GM12878 (cell line): ENCODE data around the gene ERMN. TPM values are rescaled to one million over a fixed set of nuclear protein-coding genes. Genes with fewer than 3 reads are reported as not detected.

ENCODE experiments used
- ATAC-seq: fragments of 200-7000 bp; cut with Tn5 transposase; 3 replicates; pipeline ENCODE4 v1.9.1; 2020; ENCODE audit warnings: mild to moderate bottlenecking, moderate library complexity
- BruUV-seq: library from RNA; stranded (reverse); fragments of 400-500 nt; replicated peaks from 2 replicates; lab custom pipeline; 2021; lab: Mats Ljungman, UMichigan
- CTCF ChIA-PET: fragments of 300-600 bp; sonication (Branson Sonifier 250); formaldehyde crosslinking; extraction: SDS; loops from one replicate; lab custom pipeline; 2021; ENCODE audit warnings: inconsistent platforms; lab: Yijun Ruan, JAX
- POLR2A ChIA-PET: fragments of 350-600 bp; formaldehyde crosslinking; extraction: SDS; loops from one replicate; lab custom pipeline; 2021; ENCODE audit warnings: inconsistent platforms; lab: Charles Lee
- RAD21 ChIA-PET: fragments of 300-600 bp; sonication (Branson Sonifier 250); formaldehyde crosslinking; loops from one replicate; lab custom pipeline; 2023; ENCODE audit warnings: antibody characterized with exemption; ENCODE audit not compliant: unreplicated experiment; lab: Charles Lee
- SMC1A ChIA-PET: fragments of 300-600 bp; sonication (Branson Sonifier 250); formaldehyde crosslinking; loops from one replicate; lab custom pipeline; 2023; ENCODE audit not compliant: unreplicated experiment, uncharacterized antibody; lab: Charles Lee
- DNase-seq: peaks from one replicate; pipeline ENCODE4 v3.0.0-alpha.2; 2011; ENCODE audit warnings: low read depth, low spot score
- FAIRE-seq: peaks from 3 replicates; lab custom pipeline; 2011; peaks lifted over from hg19 to GRCh38; lab: Jason Lieb, UNC
- H2AFZ ChIP-seq: 2 replicates; pipeline ENCODE4 v1.6.0; 2011; ENCODE audit warnings: low read depth, low read length, control low read depth; ENCODE audit not compliant: control insufficient read depth
- H3K27ac ChIP-seq: 2 replicates; pipeline ENCODE4 v1.5.1; 2011; ENCODE audit warnings: control low read depth; ENCODE audit not compliant: control insufficient read depth, insufficient read depth
- H3K27me3 ChIP-seq, 2 experiments: replicated peaks in 1 of 2; 2 replicates each; pipeline versions ENCODE4 v1.6.0 to v1.6.1; 2011; ENCODE audit warnings: low read length in 1 of 2; ENCODE audit not compliant: control insufficient read depth in 2 of 2, insufficient read depth in 2 of 2
- H3K36me3 ChIP-seq, 2 experiments: 2 replicates each; pipeline ENCODE4 v1.5.1; 2011; ENCODE audit warnings: low read length in 1 of 2; ENCODE audit not compliant: control insufficient read depth in 2 of 2, insufficient read depth in 2 of 2
- H3K4me1 ChIP-seq: 2 replicates; pipeline ENCODE4 v1.6.1; 2011; ENCODE audit warnings: mild to moderate bottlenecking, low read length, moderate library complexity, mixed read lengths; ENCODE audit not compliant: control insufficient read depth, insufficient read depth
- H3K4me2 ChIP-seq: 2 replicates; pipeline ENCODE4 v1.6.0; 2011; ENCODE audit warnings: control low read depth; ENCODE audit not compliant: control insufficient read depth, insufficient read depth
- H3K4me3 ChIP-seq: fragments of 200-600 bp; sonication (generic); 2 replicates; pipeline ENCODE4 v1.5.1; 2016
- H3K79me2 ChIP-seq: 2 replicates; pipeline ENCODE4 v1.6.0; 2011; ENCODE audit warnings: low read length; ENCODE audit not compliant: control insufficient read depth, insufficient read depth
- H3K9ac ChIP-seq: 2 replicates; pipeline ENCODE4 v1.8.0; 2011; ENCODE audit warnings: low read length, control low read depth, mixed read lengths; ENCODE audit not compliant: control insufficient read depth, insufficient read depth
- H3K9me3 ChIP-seq: replicated peaks from 3 replicates; pipeline ENCODE4 v1.5.1; 2011; ENCODE audit warnings: mild to moderate bottlenecking, low read length; ENCODE audit not compliant: control insufficient read depth, insufficient read depth
- H4K20me1 ChIP-seq: 2 replicates; pipeline ENCODE4 v1.6.0; 2011; ENCODE audit not compliant: control insufficient read depth, insufficient read depth
- CBFB ChIP-seq: IDR thresholded peaks from 2 replicates; pipeline ENCODE4 v1.6.1; 2016; ENCODE audit warnings: antibody characterized with exemption, low read depth
- IRF3 ChIP-seq: fragments of 450-650 bp; IDR thresholded peaks from 2 replicates; pipeline ENCODE4 v1.6.1; 2014; ENCODE audit warnings: mild to moderate bottlenecking
- POLR2AphosphoS2 ChIP-seq: IDR thresholded peaks from 2 replicates; pipeline ENCODE4 v1.6.1; 2011; ENCODE audit warnings: low read depth, mild to moderate bottlenecking, low read length, improper control_type of control experiment, moderate library complexity
- TARDBP ChIP-seq: IDR thresholded peaks from 2 replicates; pipeline ENCODE4 v1.6.1; 2016; ENCODE audit warnings: borderline replicate concordance
- YBX1 ChIP-seq: fragments of 450-650 bp; IDR thresholded peaks from 2 replicates; pipeline ENCODE4 v1.6.1; 2016; ENCODE audit warnings: antibody characterized with exemption
- ZNF207 ChIP-seq: fragments of 450-650 bp; IDR thresholded peaks from 2 replicates; pipeline ENCODE4 v1.6.1; 2014; ENCODE audit warnings: antibody characterized with exemption, mild to moderate bottlenecking, borderline replicate concordance
- whole genome bisulfite sequencing: methylation state at CpG from one replicate; pipeline ENCODE4 v1.1.6; 2016; ENCODE audit warnings: low lambda C conversion rate; ENCODE audit not compliant: insufficient replicate concordance, insufficient coverage; ENCODE audit errors: missing lambda C conversion rate; 5-methylcytosine and 5-hydroxymethylcytosine counted together
- in situ Hi-C: fragments of 300-500 bp; cut with MboI; formaldehyde crosslinking; loops from 9 replicates; pipeline ENCODE4 v1.14.3; 2018; ENCODE audit warnings: mixed read lengths
- intact Hi-C: fragments of 100-400 bp; cut with micrococcal nuclease; formaldehyde crosslinking; loops from one replicate; pipeline ENCODE4 v1.14.2; 2022; ENCODE audit not compliant: unreplicated experiment
- polyA plus RNA-seq, 11 experiments: library from polyadenylated mRNA; depleted of rRNA in 4 of 11; unstranded in 6 of 11; stranded (reverse) in 5 of 11; fragments of >200 nt; fragmentation: Nextera tagmentation in 4 of 11; fragmentation: Illumina TruSeq in 1 of 11; extraction: Ambion mirVana in 4 of 11; extraction: Trizol in 1 of 11; gene quantifications; 1 replicate in 1 of 11; 2 replicates in 10 of 11; pipeline versions ENCODE4 v1.2.1 to v1.2.3, GENCODE V29; 2011 to 2016; ENCODE audit warnings: inconsistent platforms in 2 of 11, missing spikeins in 2 of 11, low read depth in 1 of 11
- total RNA-seq, 4 experiments: library from RNA; depleted of rRNA in 3 of 4; stranded (reverse); fragments of >200 nt in 3 of 4; fragmentation: Illumina TruSeq in 1 of 4; extraction: Trizol in 1 of 4; gene quantifications; 2 replicates each; pipeline versions ENCODE4 v1.2.1 to v1.2.3, GENCODE V29; 2013 to 2021
- TF ChIP-seq, protein P1 (sequence below): fragments of 450-650 bp; conservative IDR thresholded peaks from 2 replicates; pipeline ENCODE4 v1.6.1; 2017; ENCODE audit warnings: mild to moderate bottlenecking, moderate library complexity

ERMN gene
- total and polyA plus RNA-seq, 10 of the 15 experiments (the other 5 are each of a cell fraction or from before 2014, with no cell fraction given), result 0.26 to 5.3 (median 1.5) TPM

GRCh38 chr2:157324331-157324843 is 1.2 kb downstream of the ERMN start:
- no peak overlapping the region for H3K4me2 ChIP-seq
- WGBS, result 93% methylated on average over 2 of the region's 2 CpGs
- CTCF ChIA-PET, result interaction anchor here (0.5 to 13.4 kb wide), 8 partner anchors 9 to 534 kb away, joined by 3 to 226 read pairs (median 68); no protein-coding TSS in a partner anchor
- TF ChIP-seq POLR2AphosphoS2 (no peak), CBFB (no peak)
- no peaks in the 10 kb centered on the region for H3K79me2 ChIP-seq
- H3K9me3 ChIP-seq, result no peaks in the 10 kb centered on the region
- H3K4me3 ChIP-seq, result no peak overlapping the region
- no peaks in the 10 kb centered on the region for H3K4me1 ChIP-seq
- no peak overlapping the region for H3K9ac ChIP-seq
- ATAC-seq (no peak), FAIRE-seq (no peak), DNase-seq (no peak)
- H4K20me1 ChIP-seq, result no peaks in the 10 kb centered on the region
- H3K27me3 ChIP-seq, result no peaks in the 10 kb centered on the region
- no peaks in the 10 kb centered on the region for H3K36me3 ChIP-seq
- POLR2A ChIA-PET, result interaction anchor here (0.6 kb wide), 1 partner anchor 33 kb away, joined by 3 read pairs; no protein-coding TSS in a partner anchor
- RAD21 ChIA-PET, result interaction anchor here (1.0 kb wide), 1 partner anchor 22 kb away, joined by 3 read pairs; no protein-coding TSS in a partner anchor
- in situ Hi-C loops (no loop called here), intact Hi-C loops (no loop called here)
- H2AFZ ChIP-seq, result no peak overlapping the region
- BruUV-seq, result no TSS peak
- no peak overlapping the region for H3K27ac ChIP-seq
- SMC1A ChIA-PET, result interaction anchor here (1.0 to 9.7 kb wide), 9 partner anchors 9 to 167 kb away, joined by 3 to 138 read pairs (median 11); no protein-coding TSS in a partner anchor

- 89% methylated on average over 4 of the region's 4 CpGs for WGBS
- no peak overlapping the region for H3K4me2 ChIP-seq
- in situ Hi-C loops (no loop called here), intact Hi-C loops (no loop called here)
- FAIRE-seq, result no peak
- no TSS peak for BruUV-seq
- ATAC-seq, result no peak
- POLR2A ChIA-PET, result interaction anchor here (0.6 to 0.7 kb wide), 2 partner anchors 91 to 1140 kb away, joined by 3 read pairs; no protein-coding TSS in a partner anchor
- no peak overlapping the region for H3K4me3 ChIP-seq
- H3K27ac ChIP-seq, result no peak overlapping the region
- DNase-seq, result no peak
- RAD21 ChIA-PET, result interaction anchor here (0.8 to 1.9 kb wide), 3 partner anchors 15 to 20 kb away, joined by 3 to 7 read pairs (median 4); no protein-coding TSS in a partner anchor
- SMC1A ChIA-PET, result interaction anchor here (0.9 to 2.9 kb wide), 6 partner anchors 12 to 172 kb away, joined by 3 to 11 read pairs (median 5); no protein-coding TSS in a partner anchor
- CTCF ChIA-PET, result interaction anchor here (8.8 to 13.4 kb wide), 2 partner anchors 13 to 16 kb away, joined by 167 to 226 read pairs; no protein-coding TSS in a partner anchor
- H3K36me3 ChIP-seq, result no peaks in the 10 kb centered on the region
- H2AFZ ChIP-seq, result no peak overlapping the region
- H4K20me1 ChIP-seq, result no peaks in the 10 kb centered on the region
- H3K79me2 ChIP-seq, result no peaks in the 10 kb centered on the region
- H3K27me3 ChIP-seq, result no peaks in the 10 kb centered on the region
- H3K4me1 ChIP-seq, result no peaks in the 10 kb centered on the region
- H3K9me3 ChIP-seq, result no peaks in the 10 kb centered on the region
- TF ChIP-seq ZNF207 (no peak), CBFB (no peak), YBX1 (no peak), IRF3 (no peak), TARDBP (no peak)
- TF ChIP-seq, protein P1, sequence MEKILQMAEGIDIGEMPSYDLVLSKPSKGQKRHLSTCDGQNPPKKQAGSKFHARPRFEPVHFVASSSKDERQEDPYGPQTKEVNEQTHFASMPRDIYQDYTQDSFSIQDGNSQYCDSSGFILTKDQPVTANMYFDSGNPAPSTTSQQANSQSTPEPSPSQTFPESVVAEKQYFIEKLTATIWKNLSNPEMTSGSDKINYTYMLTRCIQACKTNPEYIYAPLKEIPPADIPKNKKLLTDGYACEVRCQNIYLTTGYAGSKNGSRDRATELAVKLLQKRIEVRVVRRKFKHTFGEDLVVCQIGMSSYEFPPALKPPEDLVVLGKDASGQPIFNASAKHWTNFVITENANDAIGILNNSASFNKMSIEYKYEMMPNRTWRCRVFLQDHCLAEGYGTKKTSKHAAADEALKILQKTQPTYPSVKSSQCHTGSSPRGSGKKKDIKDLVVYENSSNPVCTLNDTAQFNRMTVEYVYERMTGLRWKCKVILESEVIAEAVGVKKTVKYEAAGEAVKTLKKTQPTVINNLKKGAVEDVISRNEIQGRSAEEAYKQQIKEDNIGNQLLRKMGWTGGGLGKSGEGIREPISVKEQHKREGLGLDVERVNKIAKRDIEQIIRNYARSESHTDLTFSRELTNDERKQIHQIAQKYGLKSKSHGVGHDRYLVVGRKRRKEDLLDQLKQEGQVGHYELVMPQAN, result no peak
- no peak overlapping the region for H3K9ac ChIP-seq
Measured at GRCh38 chr2:157322432-157322831, 3.2 kb downstream of the ERMN start.
